ENCODE measurements around the gene SLC25A4.

DNA sequence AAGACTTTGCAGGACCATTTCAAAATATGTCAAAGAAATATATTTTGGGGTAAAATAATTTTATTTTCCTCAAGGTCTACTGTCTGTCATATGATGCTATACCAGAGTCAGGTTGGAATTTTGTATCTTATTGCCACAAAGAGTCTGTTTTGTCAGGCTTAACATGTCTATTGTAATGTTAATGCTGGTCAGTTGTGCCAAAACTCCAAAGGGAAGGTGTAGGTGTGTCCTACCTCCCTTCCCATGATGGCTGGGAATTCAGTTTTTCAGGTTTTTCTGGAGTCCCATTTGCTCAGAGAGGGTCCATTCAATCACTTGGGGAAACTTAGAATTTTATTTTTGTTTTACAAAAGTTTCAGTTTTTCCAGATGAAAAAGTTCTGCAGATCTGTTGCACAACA lies 33.3 kb upstream of the SLC25A4 start:
- TF ChIP-seq, protein P1, sequence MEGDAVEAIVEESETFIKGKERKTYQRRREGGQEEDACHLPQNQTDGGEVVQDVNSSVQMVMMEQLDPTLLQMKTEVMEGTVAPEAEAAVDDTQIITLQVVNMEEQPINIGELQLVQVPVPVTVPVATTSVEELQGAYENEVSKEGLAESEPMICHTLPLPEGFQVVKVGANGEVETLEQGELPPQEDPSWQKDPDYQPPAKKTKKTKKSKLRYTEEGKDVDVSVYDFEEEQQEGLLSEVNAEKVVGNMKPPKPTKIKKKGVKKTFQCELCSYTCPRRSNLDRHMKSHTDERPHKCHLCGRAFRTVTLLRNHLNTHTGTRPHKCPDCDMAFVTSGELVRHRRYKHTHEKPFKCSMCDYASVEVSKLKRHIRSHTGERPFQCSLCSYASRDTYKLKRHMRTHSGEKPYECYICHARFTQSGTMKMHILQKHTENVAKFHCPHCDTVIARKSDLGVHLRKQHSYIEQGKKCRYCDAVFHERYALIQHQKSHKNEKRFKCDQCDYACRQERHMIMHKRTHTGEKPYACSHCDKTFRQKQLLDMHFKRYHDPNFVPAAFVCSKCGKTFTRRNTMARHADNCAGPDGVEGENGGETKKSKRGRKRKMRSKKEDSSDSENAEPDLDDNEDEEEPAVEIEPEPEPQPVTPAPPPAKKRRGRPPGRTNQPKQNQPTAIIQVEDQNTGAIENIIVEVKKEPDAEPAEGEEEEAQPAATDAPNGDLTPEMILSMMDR (optimal IDR thresholded peaks at IDR 0.05 in 1 of 3, IDR thresholded peaks at IDR 0.05 in 1 of 3, conservative IDR thresholded peaks at IDR 0.05 in 1 of 3; ENCODE audit: extremely low read depth in 1 of 3, insufficient read depth in 2 of 3, low read length in 3 of 3): no peak
- TF ChIP-seq EZH2 (IDR thresholded peaks at IDR 0.05; ENCODE audit: low read length): no peak

Data from keratinocyte (primary cell).